GM03348 (cell line): ENCODE results near the gene PAGE4.

Experiments used
- DNase-seq: peaks from one replicate; pipeline ENCODE4 v3.0.0; 2012; ENCODE audit warnings: low spot score

The PAGE4 gene

DNA sequence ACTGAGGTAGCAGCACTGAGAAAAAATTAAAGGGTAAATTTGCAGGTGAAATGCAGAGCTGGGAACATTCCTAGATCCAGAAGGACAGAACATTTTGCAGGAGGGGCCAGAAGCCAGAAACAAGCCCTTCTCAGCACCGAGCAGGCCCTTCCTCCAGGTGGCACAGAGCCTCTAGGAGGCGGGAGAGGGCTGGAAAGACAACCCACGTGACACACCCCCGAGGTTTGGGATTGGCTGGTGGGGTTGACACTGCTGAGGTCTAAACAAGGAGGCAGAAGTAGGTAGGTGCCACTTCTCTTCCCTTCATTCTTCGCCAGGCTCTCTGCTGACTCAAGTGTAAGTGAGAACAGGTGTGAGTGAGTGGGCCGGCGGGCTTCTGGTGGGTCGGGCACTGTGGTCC is at the start of gene PAGE4:
PAGE4 (plus strand) TSS at position 288 of the 400 bp plus-strand sequence. CDS start 1,126 bp downstream, outside the sequence.
- DNase-seq: no peak

GRCh38 chrX:49784747-49785280 is 44.3 kb upstream of the PAGE4 start:
- no peak for DNase-seq

DNA sequence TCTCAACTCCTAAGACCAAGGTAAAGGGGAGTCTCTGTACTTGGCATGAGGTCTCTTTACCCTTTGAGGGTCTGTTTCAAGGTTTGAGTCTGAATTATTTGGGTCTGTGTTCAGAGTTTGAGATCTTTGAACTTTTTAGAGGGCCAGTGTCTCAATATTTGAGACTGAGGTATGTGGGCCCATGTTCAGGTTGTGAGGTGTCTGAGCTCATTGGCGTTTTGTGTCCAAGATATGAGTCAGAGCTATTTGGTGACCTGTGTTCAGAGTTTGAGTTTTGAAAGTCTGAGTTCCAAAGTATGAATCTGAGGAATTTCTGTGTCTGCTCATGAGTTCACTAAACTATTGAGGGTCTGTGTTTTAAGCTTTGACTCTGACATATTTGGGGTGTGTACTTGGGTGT is 36.7 kb upstream of the PAGE4 start:
- no peak for DNase-seq

- no peak for DNase-seq
Measured at GRCh38 chrX:49793686-49794085, 35.4 kb upstream of the PAGE4 start.

GRCh38 chrX:49799828-49800227 is 29.3 kb upstream of the PAGE4 start:
- no peak for DNase-seq

- DNase-seq: no peak
Measured at GRCh38 chrX:49809891-49810632, 19.0 kb upstream of the PAGE4 start.

DNA sequence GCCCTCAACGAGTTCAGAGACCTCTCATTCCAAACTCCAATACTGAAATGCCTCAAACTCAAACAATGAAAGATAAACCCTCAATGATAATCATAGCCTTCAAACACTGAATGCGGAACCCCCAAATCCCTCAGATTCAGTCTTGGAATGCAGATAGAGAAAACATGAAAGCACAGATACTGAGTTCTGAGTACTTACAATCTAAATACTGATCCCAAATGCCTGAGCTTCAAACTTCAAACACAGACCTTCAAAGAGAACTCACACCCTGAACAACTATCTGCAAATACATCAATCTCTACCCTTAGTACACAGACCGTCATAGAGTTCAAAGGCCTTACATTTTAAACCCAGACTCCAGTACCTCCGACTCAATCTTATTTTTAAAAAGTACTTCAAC is 16.9 kb upstream of the PAGE4 start:
- DNase-seq: no peak

- DNase-seq: no peak
Measured at GRCh38 chrX:49816435-49816834, 12.7 kb upstream of the PAGE4 start.

DNA sequence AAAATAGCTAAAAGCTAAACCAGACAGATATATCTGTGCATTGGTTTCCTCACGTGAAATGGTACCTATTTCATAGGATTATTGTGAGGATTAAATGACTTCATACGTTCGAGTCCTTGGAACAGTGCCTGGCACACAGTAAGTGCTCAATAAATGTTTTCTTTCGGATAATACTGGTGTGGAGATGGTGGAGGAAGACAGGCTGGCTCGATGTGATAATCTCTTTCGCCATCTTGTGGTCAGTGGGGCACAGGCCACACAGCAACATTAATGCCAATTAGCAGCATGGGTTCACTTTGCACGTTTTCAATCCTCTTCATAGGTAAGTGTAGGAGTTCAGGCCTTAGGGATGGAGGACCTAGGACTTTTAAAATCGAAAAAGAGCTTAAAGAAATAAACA is 9.3 kb downstream of the PAGE4 start:
- peak; percentile 24 for DNase-seq

GRCh38 chrX:49840679-49841078 is 11.6 kb downstream of the PAGE4 start:
- peak; percentile 9 for DNase-seq

DNA sequence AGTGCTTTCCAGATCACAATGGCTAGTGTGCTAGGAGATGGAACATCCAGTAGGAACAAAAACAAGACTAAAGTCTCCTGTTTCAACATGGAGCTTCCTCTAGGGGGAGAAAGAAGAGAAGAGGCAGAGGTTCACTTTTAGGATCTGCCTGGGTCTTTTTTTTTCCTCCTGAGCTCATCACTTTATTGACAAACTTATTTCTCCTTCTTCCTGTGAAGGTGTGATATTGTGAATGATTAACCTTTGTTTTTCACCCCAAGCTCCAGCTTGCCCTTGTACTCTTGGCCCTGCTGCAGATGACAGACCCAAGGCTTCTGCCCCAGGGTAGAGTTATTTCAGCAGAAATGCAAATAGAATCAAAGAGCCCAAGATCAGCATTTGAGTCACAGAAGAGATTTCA is 13.5 kb downstream of the PAGE4 start:
- no peak for DNase-seq

- no peak for DNase-seq
Measured at GRCh38 chrX:49844611-49845010, 15.5 kb downstream of the PAGE4 start.

GRCh38 chrX:49845701-49846403 is 16.7 kb downstream of the PAGE4 start:
- DNase-seq: no peak

DNA sequence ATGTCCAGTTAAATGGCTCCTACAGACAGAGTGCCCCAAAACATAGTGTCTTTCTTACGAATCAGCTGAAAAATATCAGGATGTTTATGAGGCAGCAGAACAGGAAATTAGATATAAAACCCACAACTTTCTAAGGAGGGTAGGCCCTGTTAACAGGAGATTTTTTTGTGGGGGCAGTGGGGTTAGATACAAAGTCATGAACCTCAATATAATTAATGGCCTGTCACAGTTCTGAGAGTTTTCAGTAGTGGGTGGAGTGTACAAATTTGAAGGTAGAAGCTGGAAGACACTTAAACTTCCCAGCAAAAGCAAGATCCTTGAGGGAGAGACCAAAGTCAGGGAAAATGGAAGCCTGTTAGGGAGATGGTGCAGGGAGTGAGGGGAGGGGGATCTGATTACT is 17.4 kb downstream of the PAGE4 start:
- no peak for DNase-seq

- no peak for DNase-seq
Measured at GRCh38 chrX:49848275-49848674, 19.2 kb downstream of the PAGE4 start.

GRCh38 chrX:49850028-49850427 is 20.9 kb downstream of the PAGE4 start:
- no peak for DNase-seq

GRCh38 chrX:49853661-49854060 is 24.6 kb downstream of the PAGE4 start:
- DNase-seq: no peak

GRCh38 chrX:49856819-49857218 is 27.7 kb downstream of the PAGE4 start:
- no peak for DNase-seq

- no peak for DNase-seq
Measured at GRCh38 chrX:49858341-49858740, 29.2 kb downstream of the PAGE4 start.

GRCh38 chrX:49859491-49859890 is 30.4 kb downstream of the PAGE4 start:
- DNase-seq: no peak

DNA sequence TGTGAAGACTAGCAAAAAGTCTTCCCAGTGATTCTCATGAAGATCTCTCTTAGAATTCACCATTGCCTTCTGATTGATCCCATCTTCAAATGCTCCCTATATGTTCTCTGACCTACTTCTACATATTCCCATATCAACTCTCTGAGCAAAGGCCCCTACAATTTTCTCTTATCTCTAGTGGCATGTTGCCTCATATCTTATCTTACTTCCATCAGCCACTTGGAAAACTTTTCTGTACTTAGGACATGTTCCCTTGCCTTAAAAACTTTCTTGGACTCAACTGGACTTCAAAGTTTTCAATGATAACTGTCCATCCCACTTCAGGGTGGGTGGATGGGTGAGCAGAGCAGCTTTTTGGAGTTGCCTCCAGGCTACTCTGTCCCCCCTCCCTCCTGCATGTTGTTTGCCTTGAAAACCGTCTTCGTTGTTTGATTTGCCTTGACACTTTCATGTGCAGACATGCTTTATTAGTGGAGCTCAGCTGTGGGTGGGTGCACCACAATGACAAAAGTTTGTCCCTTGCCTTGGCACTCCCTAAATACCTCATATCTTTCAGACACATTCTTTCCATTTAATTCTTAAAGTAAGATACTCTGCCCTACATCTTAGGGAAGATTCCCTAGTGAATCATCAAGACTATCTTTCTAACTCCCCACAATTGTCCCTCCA is 31.9 kb downstream of the PAGE4 start:
- no peak for DNase-seq

DNA sequence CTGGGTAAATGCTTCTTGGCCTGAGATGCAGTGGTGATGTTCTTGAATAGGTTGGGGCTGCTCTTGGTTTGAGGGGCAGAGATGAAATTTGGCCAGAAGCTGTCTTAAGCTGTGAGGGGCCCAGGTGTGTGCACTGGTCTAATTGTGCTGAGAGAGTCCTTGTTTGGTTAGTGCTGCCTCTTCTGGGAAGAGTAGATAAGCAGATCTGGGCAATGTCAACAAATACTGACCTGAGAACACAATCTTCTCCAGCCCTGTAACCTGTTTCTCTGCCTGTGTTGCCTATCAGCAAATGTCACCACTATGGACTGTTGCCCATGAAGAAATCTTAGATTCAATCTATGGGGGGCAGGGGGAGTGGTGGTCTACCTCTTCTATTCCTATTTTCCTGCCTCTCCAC is 33.0 kb downstream of the PAGE4 start:
- DNase-seq: no peak

DNA sequence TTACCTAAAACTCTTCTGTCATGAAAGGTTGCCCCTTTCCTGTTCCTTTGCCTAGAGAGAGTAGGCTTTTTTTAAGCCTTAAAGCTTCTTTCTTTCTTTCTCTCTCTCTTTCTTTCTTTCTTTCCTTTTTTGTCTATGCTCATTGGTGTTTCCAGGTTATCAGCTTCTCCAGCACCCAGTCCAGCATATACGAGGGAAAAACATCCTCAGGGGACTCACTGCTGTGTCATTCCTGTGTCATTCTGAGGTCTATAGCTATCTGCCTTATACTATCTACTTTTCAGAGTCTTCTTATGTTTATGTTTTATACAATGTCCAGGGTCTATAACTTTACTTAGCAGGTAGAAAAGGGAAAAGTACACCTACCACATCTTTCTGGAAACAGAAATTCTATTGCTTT is 39.6 kb downstream of the PAGE4 start:
- no peak for DNase-seq
